Transverse colon (tissue), 4 donors: ENCODE measurements around the gene MAPK12. TPM values are rescaled to one million over a fixed set of nuclear protein-coding genes. Genes with fewer than 3 reads are reported as not detected.

Experiments
- DNase-seq: peaks from one replicate; pipeline ENCODE4 v3.0.0-alpha.2; 2019
- H3K27ac ChIP-seq, 4 donors: fragments of 200-600 bp; sonication (generic); 2 replicates each; pipeline ENCODE4 v1.5.1; 2016 to 2018; ENCODE audit warnings: inconsistent platforms in 4 of 4
- H3K27me3 ChIP-seq: fragments of 200-600 bp; sonication (generic); 2 replicates; pipeline ENCODE4 v1.5.1; 2017; ENCODE audit warnings: inconsistent platforms
- H3K36me3 ChIP-seq, 4 donors: fragments of 200-600 bp; sonication (generic); 2 replicates each; pipeline ENCODE4 v1.5.1; 2017 to 2019; ENCODE audit warnings: inconsistent platforms in 4 of 4
- H3K4me1 ChIP-seq, 4 donors: fragments of 200-600 bp; sonication (generic); 2 replicates each; pipeline ENCODE4 v1.5.1; 2017 to 2020; ENCODE audit warnings: inconsistent platforms in 4 of 4
- H3K4me3 ChIP-seq, 4 donors: fragments of 200-600 bp; sonication (generic); 1 replicate in 1 of 4; 2 replicates in 3 of 4; pipeline versions ENCODE4 v1.5.1 to v1.6.1; 2017 to 2019; ENCODE audit warnings: inconsistent platforms in 4 of 4
- H3K9me3 ChIP-seq, 2 donors: fragments of 200-600 bp; sonication (generic); 2 replicates each; pipeline ENCODE4 v1.5.1; 2017 to 2019; ENCODE audit warnings: inconsistent platforms in 2 of 2
- CTCF ChIP-seq, 5 experiments: fragments of 200-600 bp in 3 of 5; fragments of 450-650 bp in 2 of 5; sonication (generic) in 3 of 5; IDR thresholded peaks; 1 replicate in 2 of 5; 2 replicates in 3 of 5; pipeline ENCODE4 v1.5.1; 2016 to 2017; ENCODE audit warnings: antibody characterized with exemption in 5 of 5, inconsistent platforms in 3 of 5, mild to moderate bottlenecking in 2 of 5, moderate library complexity in 1 of 5
- EP300 ChIP-seq: sonication (generic); formaldehyde crosslinking; IDR thresholded peaks from one replicate; pipeline ENCODE4 v1.6.1; 2017; ENCODE audit warnings: antibody characterized with exemption, low read depth
- POLR2A ChIP-seq: fragments of 450-650 bp; IDR thresholded peaks from one replicate; pipeline ENCODE4 v1.6.1; 2016; ENCODE audit warnings: antibody characterized with exemption, mild to moderate bottlenecking, moderate library complexity
- POLR2AphosphoS5 ChIP-seq, 3 donors: sonication (generic); formaldehyde crosslinking; IDR thresholded peaks; one replicate each; pipeline ENCODE4 v1.6.1; 2016; ENCODE audit warnings: antibody characterized with exemption in 3 of 3
- whole genome bisulfite sequencing, 2 donors: methylation state at CpG; one replicate each; pipeline ENCODE4 v1.1.5; 2018; ENCODE audit warnings: low coverage in 1 of 2; 5-methylcytosine and 5-hydroxymethylcytosine counted together
- in situ Hi-C, 4 donors: fragments of 200-750 bp; cut with MboI; loops; one replicate each; pipeline versions ENCODE4 v1.15.0 to v1.15.1; 2017; ENCODE audit warnings: low sequenced_read_pairs in 3 of 4, low pct_ligation_motif_present in 1 of 4, low pct_unique_long_range_greater_than_20kb in 1 of 4
- intact Hi-C: fragments of 100-400 bp; cut with DNase I; formaldehyde crosslinking; loops from one replicate; pipeline ENCODE4 v1.15.1; 2023; ENCODE audit warnings: low total_unique reads
- total RNA-seq, 4 donors: library from RNA; depleted of rRNA; stranded (reverse); fragments of >200 nt; gene quantifications; one replicate each; pipeline ENCODE4 v1.1.0, GENCODE V29; 2016

MAPK12 gene
- total RNA-seq, 4 donors from 2014 or later = 1.1 to 9.4 (median 3.3) TPM

- Histone ChIP-seq H3K27ac (no peak overlapping the region), H3K4me1 (peaks cover 16 to 28% (median 19%) of the 10 kb centered on the region in 4 donors), H3K36me3 (peaks cover 0 to 4% (median 0%) of the 10 kb centered on the region in 4 donors), H3K4me3 (no peak overlapping the region), H3K9me3 (no peaks in the 10 kb centered on the region), H3K27me3 (no peaks in the 10 kb centered on the region)
- no peak for DNase-seq
- intact Hi-C loops = no loop called here
- WGBS, 2 donors = 90 to 93% methylated on average over 1 of the region's 1 CpG
- in situ Hi-C loops = loop anchor here in 1 of 4 donors (10.0 kb wide), 1 partner anchor 58 kb away; no protein-coding TSS in a partner anchor
- no peak for TF ChIP-seq CTCF (IDR thresholded peaks at IDR 0.05)
- no peak for TF ChIP-seq EP300
- TF ChIP-seq POLR2AphosphoS5 (IDR thresholded peaks at IDR 0.05) = no peak
- no peak for TF ChIP-seq POLR2A
These were observed 58.2 kb downstream of the MAPK12 start for GRCh38 chr22:50203288-50203687.

Other genes starting within 250 kb of the MAPK12 start
- gene IL17REL, start 248.9 kb downstream of the MAPK12 start, total RNA-seq = 1 to 10 TPM in 2 of 4 donors, under 1 TPM in 2; 0.32 to 2.2 (median 1.3) TPM
- not detected for gene TTLL8, start 203.4 kb downstream of the MAPK12 start, total RNA-seq
- gene MLC1, start 176.3 kb downstream of the MAPK12 start, total RNA-seq = not detected
- under 1 TPM in 3 of 4 donors, not detected in 1; 0.20 to 0.48 (median 0.41) TPM for gene MOV10L1, start 171.7 kb downstream of the MAPK12 start, total RNA-seq
- under 1 TPM in 1 of 4 donors, not detected in 3; 0.32 TPM for gene PANX2, start 91.0 kb downstream of the MAPK12 start, total RNA-seq
- 100 to 1,000 TPM in 1 of 4 donors, 10 to 100 TPM in 3; 40.6 to 109 (median 69.4) TPM for gene TRABD, start 75.8 kb downstream of the MAPK12 start, total RNA-seq
- 10 to 100 TPM; 27.3 to 91.3 (median 35.1) TPM for gene SELENOO, start 60.7 kb downstream of the MAPK12 start, total RNA-seq
- gene TUBGCP6, start 16.7 kb downstream of the MAPK12 start, total RNA-seq = 100 to 1,000 TPM in 1 of 4 donors, 10 to 100 TPM in 3; 43.8 to 110 (median 73.1) TPM
- gene HDAC10, start 10.4 kb downstream of the MAPK12 start, total RNA-seq = 100 to 1,000 TPM in 2 of 4 donors, 10 to 100 TPM in 2; 66.8 to 618 (median 142) TPM
- gene MAPK11, start 8.7 kb upstream of the MAPK12 start, total RNA-seq = 1 to 10 TPM; 1.6 to 6.4 (median 2.7) TPM
- gene PLXNB2, start 46.0 kb upstream of the MAPK12 start, total RNA-seq = 100 to 1,000 TPM; 305 to 880 (median 460) TPM
- gene DENND6B, start 65.3 kb upstream of the MAPK12 start, total RNA-seq = 10 to 100 TPM in 2 of 4 donors, 1 to 10 TPM in 2; 3.2 to 22.7 (median 8.3) TPM
- gene PPP6R2, start 81.6 kb upstream of the MAPK12 start, total RNA-seq = 100 to 1,000 TPM in 1 of 4 donors, 10 to 100 TPM in 3; 62.1 to 151 (median 77.8) TPM
- gene SBF1, start 213.4 kb upstream of the MAPK12 start, total RNA-seq = 100 to 1,000 TPM in 2 of 4 donors, 10 to 100 TPM in 2; 59.9 to 241 (median 108) TPM
- 1 to 10 TPM in 3 of 4 donors, under 1 TPM in 1; 0.75 to 5.4 (median 1.2) TPM for gene ADM2, start 219.9 kb upstream of the MAPK12 start, total RNA-seq
- gene MIOX, start 225.2 kb upstream of the MAPK12 start, total RNA-seq = not detected
- 100 to 1,000 TPM in 1 of 4 donors, 10 to 100 TPM in 3; 54.0 to 119 (median 79.9) TPM for gene LMF2, start 246.0 kb upstream of the MAPK12 start, total RNA-seq
- gene NCAPH2, start 246.5 kb upstream of the MAPK12 start, total RNA-seq = 10 to 100 TPM; 26.5 to 64.7 (median 41.6) TPM